Measurements from ENCODE around the gene SPACA4. TPM values are rescaled to one million over a fixed set of nuclear protein-coding genes. Genes with fewer than 3 reads are reported as not detected.
A peak's percentile ranks its signal among the peaks of the same experiment; 100 is the strongest.

The SPACA4 gene
- total RNA-seq, 1 experiment from 2014 or later = not detected

DNA sequence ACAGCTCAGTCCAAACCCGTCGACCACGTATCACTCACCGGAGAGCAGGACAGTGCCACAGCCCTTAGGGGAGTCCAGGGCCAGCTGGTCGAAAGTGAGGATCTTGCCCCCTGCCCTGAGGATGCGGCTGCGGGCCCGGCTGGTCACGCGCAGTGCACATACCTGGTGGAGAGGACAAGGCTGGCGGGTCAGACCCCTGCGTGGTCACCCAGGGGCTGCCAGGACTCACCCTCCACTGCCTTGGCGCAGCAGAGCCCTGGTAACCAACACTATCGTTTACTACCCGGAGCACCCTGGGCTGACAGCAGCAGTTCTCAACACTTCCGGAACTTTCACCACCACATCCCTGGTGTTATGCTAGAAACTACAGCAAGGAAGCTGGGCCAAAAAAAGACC, 9.5 kb downstream of the SPACA4 start:
- Mint-ChIP-seq H3K27ac (peak overlapping the region; percentile 98), H3K4me3 (peak overlapping the region; percentile 99), H3K27me3 (ENCODE audit: low read depth) (no peaks in the 10 kb centered on the region), H3K36me3 (peaks cover 40% of the 10 kb centered on the region), H3K9me3 (no peaks in the 10 kb centered on the region), H3K4me1 (peaks cover 59% of the 10 kb centered on the region)
- ChIA-PET POLR2A (interaction anchor here (1.0 to 2.6 kb wide), 6 partner anchors 8 to 282 kb away, joined by 3 to 18 read pairs (median 6); partner anchors contain the start of gene CA11), CTCF (interaction anchor here (1.3 to 2.7 kb wide), 4 partner anchors 8 to 110 kb away, joined by 3 to 17 read pairs (median 6); no protein-coding TSS in a partner anchor)
- TF ChIP-seq ZNF671 (CRISPR knock-in tag; IDR thresholded peaks at IDR 0.05) = peak; percentile 11; the same call in 1 of the 2 replicates
- no peak for TF ChIP-seq KAT7 (CRISPR knock-in tag; IDR thresholded peaks at IDR 0.05; ENCODE audit: borderline replicate concordance)
- no peak for TF ChIP-seq CREM (CRISPR knock-in tag; IDR thresholded peaks at IDR 0.05)
- TF ChIP-seq NFATC4 (CRISPR knock-in tag; IDR thresholded peaks at IDR 0.05) = 0 out of 2 replicates have a peak, but pooled peaks have one; percentile 36
- DNase-seq (ENCODE audit: low spot score) (no peak), ATAC-seq (no peak)

DNA sequence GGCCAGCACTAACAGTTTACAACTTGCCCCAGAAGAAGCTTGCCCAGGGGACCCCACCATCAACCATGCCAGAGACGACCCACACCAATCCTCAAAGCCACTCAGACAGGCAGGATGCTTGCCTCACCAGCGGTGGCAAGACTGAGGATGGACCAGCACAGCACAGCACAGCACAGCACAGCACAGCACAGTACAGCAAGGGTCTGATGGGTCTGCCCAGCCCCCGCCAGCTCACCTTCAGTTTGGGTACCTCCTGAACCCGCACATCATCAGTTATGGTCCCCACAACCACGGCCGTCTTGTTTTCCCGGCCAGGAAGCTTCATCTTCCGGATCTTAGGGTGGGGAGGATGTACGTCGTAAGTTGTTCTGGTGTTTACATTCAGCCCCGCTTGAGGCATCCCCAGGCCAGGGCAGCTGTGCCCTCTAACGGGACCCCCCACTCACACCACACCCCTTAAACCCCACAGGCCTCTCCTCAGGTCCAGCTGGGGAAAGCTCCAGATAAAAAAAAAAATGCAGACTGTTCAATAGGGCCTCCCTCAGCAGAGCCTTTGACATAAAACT, 10.0 kb downstream of the SPACA4 start:
- DNase-seq (ENCODE audit: low spot score) (no peak), ATAC-seq (no peak)
- peak overlapping the region; percentile 99 for H3K4me3 Mint-ChIP-seq
- H3K27ac Mint-ChIP-seq = peak overlapping the region; percentile 84
- no peak for TF ChIP-seq GTF2I (CRISPR knock-in tag; conservative IDR thresholded peaks at IDR 0.05)
- 0 out of 2 replicates have a peak, but pooled peaks have one; percentile 34 for TF ChIP-seq ZNF671 (CRISPR knock-in tag; IDR thresholded peaks at IDR 0.05)
- TF ChIP-seq ZNF396 (CRISPR knock-in tag; IDR thresholded peaks at IDR 0.05; ENCODE audit: borderline replicate concordance) = no peak
- no peaks in the 10 kb centered on the region for H3K9me3 Mint-ChIP-seq
- ChIA-PET POLR2A (interaction anchor here (1.8 to 2.6 kb wide), 3 partner anchors 14 to 123 kb away, joined by 4 to 18 read pairs (median 9); partner anchors contain the start of gene CA11), CTCF (interaction anchor here (1.3 to 2.7 kb wide), 2 partner anchors 14 to 111 kb away, joined by 3 to 17 read pairs; no protein-coding TSS in a partner anchor)
- peaks cover 59% of the 10 kb centered on the region for H3K4me1 Mint-ChIP-seq
- H3K27me3 Mint-ChIP-seq (ENCODE audit: low read depth) = no peaks in the 10 kb centered on the region
- H3K36me3 Mint-ChIP-seq = peaks cover 40% of the 10 kb centered on the region

DNA sequence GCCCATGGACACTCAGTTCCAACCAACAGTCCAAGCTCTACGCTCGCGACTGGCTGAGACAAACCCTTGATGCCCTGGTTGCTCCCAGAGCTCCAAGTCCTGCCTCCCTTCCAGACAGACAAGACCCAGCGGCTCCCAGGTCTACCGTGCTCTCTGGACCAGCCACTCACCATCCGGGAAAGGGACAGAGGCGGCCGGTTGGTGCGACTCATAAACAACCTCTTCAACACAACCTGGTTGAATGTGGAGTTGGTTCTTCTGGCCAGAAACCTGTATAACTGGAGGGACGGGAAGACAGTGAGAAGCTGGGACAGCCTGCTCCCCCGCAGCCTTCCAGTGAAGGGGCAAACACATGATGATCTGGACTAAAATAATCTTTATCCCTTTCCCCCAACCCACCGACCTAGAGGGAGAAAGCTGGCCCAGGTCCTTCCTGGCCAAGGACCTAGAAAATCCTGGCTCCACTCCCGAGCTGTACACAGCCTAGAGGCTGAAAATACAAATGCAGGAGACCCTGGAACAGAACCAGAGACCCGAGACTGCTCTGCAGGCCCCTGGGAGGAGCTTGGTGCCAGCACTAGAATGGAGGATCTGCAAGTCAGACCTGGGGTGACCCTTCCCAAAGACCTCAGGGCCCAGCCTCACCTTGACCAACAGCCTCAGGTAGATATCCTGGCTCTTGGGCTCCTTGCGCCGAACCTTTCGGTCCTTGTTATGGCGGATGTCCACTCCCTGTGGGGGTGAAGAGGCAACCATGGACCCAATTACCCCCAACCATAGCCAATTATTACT, 10.8 kb downstream of the SPACA4 start:
- H3K27ac Mint-ChIP-seq = peak overlapping the region; percentile 100
- ATAC-seq = no peak
- no peak for DNase-seq (ENCODE audit: low spot score)
- H3K27me3 Mint-ChIP-seq (ENCODE audit: low read depth) = no peaks in the 10 kb centered on the region; the same call in 1 of the 2 replicates
- H3K36me3 Mint-ChIP-seq = peaks cover 42% of the 10 kb centered on the region
- ChIA-PET CTCF (interaction anchor here (1.0 to 1.3 kb wide), 2 partner anchors 8 to 13 kb away, joined by 3 to 10 read pairs; no protein-coding TSS in a partner anchor), POLR2A (interaction anchor here (1.1 to 2.8 kb wide), 2 partner anchors 10 to 13 kb away, joined by 3 to 23 read pairs; no protein-coding TSS in a partner anchor)
- no peaks in the 10 kb centered on the region for H3K9me3 Mint-ChIP-seq
- peaks cover 59% of the 10 kb centered on the region for H3K4me1 Mint-ChIP-seq
- H3K4me3 Mint-ChIP-seq = peak overlapping the region; percentile 99
- TF ChIP-seq, protein P1, sequence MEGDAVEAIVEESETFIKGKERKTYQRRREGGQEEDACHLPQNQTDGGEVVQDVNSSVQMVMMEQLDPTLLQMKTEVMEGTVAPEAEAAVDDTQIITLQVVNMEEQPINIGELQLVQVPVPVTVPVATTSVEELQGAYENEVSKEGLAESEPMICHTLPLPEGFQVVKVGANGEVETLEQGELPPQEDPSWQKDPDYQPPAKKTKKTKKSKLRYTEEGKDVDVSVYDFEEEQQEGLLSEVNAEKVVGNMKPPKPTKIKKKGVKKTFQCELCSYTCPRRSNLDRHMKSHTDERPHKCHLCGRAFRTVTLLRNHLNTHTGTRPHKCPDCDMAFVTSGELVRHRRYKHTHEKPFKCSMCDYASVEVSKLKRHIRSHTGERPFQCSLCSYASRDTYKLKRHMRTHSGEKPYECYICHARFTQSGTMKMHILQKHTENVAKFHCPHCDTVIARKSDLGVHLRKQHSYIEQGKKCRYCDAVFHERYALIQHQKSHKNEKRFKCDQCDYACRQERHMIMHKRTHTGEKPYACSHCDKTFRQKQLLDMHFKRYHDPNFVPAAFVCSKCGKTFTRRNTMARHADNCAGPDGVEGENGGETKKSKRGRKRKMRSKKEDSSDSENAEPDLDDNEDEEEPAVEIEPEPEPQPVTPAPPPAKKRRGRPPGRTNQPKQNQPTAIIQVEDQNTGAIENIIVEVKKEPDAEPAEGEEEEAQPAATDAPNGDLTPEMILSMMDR (IDR thresholded peaks at IDR 0.05) = no peak
- TF ChIP-seq ESRRA (CRISPR knock-in tag; IDR thresholded peaks at IDR 0.05; ENCODE audit: borderline replicate concordance) (no peak), TCF7 (CRISPR knock-in tag; IDR thresholded peaks at IDR 0.05; ENCODE audit: low read depth) (no peak), TEAD4 (CRISPR knock-in tag; IDR thresholded peaks at IDR 0.05) (no peak), NR3C1 (CRISPR knock-in tag; conservative IDR thresholded peaks at IDR 0.05; ENCODE audit: low read depth) (no peak), ZNF317 (CRISPR knock-in tag; IDR thresholded peaks at IDR 0.05; ENCODE audit: borderline replicate concordance, low read depth) (no peak), NFYB (CRISPR knock-in tag; conservative IDR thresholded peaks at IDR 0.05; ENCODE audit: low read depth) (no peak), NFATC4 (CRISPR knock-in tag; IDR thresholded peaks at IDR 0.05) (no peak), ZNF263 (CRISPR knock-in tag; IDR thresholded peaks at IDR 0.05; ENCODE audit: low read depth) (no peak), RELA (CRISPR knock-in tag; IDR thresholded peaks at IDR 0.05; ENCODE audit: borderline replicate concordance) (no peak), CREB1 (CRISPR knock-in tag; IDR thresholded peaks at IDR 0.05) (no peak), SMAD3 (CRISPR knock-in tag; IDR thresholded peaks at IDR 0.05; ENCODE audit: borderline replicate concordance) (no peak), MYBL2 (CRISPR knock-in tag; IDR thresholded peaks at IDR 0.05) (no peak), ZNF416 (CRISPR knock-in tag; IDR thresholded peaks at IDR 0.05) (no peak)
- TF ChIP-seq, protein P2, sequence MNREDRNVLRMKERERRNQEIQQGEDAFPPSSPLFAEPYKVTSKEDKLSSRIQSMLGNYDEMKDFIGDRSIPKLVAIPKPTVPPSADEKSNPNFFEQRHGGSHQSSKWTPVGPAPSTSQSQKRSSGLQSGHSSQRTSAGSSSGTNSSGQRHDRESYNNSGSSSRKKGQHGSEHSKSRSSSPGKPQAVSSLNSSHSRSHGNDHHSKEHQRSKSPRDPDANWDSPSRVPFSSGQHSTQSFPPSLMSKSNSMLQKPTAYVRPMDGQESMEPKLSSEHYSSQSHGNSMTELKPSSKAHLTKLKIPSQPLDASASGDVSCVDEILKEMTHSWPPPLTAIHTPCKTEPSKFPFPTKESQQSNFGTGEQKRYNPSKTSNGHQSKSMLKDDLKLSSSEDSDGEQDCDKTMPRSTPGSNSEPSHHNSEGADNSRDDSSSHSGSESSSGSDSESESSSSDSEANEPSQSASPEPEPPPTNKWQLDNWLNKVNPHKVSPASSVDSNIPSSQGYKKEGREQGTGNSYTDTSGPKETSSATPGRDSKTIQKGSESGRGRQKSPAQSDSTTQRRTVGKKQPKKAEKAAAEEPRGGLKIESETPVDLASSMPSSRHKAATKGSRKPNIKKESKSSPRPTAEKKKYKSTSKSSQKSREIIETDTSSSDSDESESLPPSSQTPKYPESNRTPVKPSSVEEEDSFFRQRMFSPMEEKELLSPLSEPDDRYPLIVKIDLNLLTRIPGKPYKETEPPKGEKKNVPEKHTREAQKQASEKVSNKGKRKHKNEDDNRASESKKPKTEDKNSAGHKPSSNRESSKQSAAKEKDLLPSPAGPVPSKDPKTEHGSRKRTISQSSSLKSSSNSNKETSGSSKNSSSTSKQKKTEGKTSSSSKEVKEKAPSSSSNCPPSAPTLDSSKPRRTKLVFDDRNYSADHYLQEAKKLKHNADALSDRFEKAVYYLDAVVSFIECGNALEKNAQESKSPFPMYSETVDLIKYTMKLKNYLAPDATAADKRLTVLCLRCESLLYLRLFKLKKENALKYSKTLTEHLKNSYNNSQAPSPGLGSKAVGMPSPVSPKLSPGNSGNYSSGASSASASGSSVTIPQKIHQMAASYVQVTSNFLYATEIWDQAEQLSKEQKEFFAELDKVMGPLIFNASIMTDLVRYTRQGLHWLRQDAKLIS (CRISPR knock-in tag; IDR thresholded peaks at IDR 0.05; ENCODE audit: borderline replicate concordance) = no peak
- TF ChIP-seq, protein P3, sequence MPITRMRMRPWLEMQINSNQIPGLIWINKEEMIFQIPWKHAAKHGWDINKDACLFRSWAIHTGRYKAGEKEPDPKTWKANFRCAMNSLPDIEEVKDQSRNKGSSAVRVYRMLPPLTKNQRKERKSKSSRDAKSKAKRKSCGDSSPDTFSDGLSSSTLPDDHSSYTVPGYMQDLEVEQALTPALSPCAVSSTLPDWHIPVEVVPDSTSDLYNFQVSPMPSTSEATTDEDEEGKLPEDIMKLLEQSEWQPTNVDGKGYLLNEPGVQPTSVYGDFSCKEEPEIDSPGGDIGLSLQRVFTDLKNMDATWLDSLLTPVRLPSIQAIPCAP (CRISPR knock-in tag; IDR thresholded peaks at IDR 0.05) = no peak
- TF ChIP-seq, protein P4, sequence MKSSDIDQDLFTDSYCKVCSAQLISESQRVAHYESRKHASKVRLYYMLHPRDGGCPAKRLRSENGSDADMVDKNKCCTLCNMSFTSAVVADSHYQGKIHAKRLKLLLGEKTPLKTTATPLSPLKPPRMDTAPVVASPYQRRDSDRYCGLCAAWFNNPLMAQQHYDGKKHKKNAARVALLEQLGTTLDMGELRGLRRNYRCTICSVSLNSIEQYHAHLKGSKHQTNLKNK (CRISPR knock-in tag; IDR thresholded peaks at IDR 0.05) = no peak
